Measurements from ENCODE around the gene SYNPO2. TPM values are rescaled to one million over a fixed set of nuclear protein-coding genes. Genes with fewer than 3 reads are reported as not detected.
"Not testable (repeated sequence)": the region's sequence is repeated elsewhere in the genome, so short reads cannot be mapped to it uniquely, and the experiment has no call there.

Gene SYNPO2
- total RNA-seq, 4 donors from 2014 or later, result 1,547 to 3,168 (median 2,047) TPM

GRCh38 chr4:119057417-119057816 is 168.8 kb downstream of the SYNPO2 start:
- Histone ChIP-seq H3K4me1 (peaks cover 0 to 6% (median 0%) of the 10 kb centered on the region in 3 donors), H3K27me3 (no peaks in the 10 kb centered on the region), H3K4me3 (no peak overlapping the region), H3K9me3 (no peaks in the 10 kb centered on the region), H3K27ac (no peak overlapping the region), H3K36me3 (peaks cover 0 to 17% of the 10 kb centered on the region in 2 donors)
- ATAC-seq, result no peak
- TF ChIP-seq CTCF (IDR thresholded peaks at IDR 0.05), result no peak
- TF ChIP-seq POLR2AphosphoS5 (IDR thresholded peaks at IDR 0.05), result no peak
- TF ChIP-seq EP300 (IDR thresholded peaks at IDR 0.05), result no peak
- TF ChIP-seq POLR2A (IDR thresholded peaks at IDR 0.05), result no peak
- WGBS, 2 donors (ENCODE audit: low coverage in 1 of 2), result 100% methylated on average over 1 of the region's 3 CpGs; no CpG with 5 or more reads in 1 of the 2 donors

- TF ChIP-seq POLR2A (IDR thresholded peaks at IDR 0.05), result no peak
- TF ChIP-seq EP300 (IDR thresholded peaks at IDR 0.05), result no peak
- TF ChIP-seq CTCF (IDR thresholded peaks at IDR 0.05), result no peak
- no peak for TF ChIP-seq POLR2AphosphoS5 (IDR thresholded peaks at IDR 0.05)
- no peaks in the 10 kb centered on the region for H3K4me1 ChIP-seq
- peaks cover 0 to 14% of the 10 kb centered on the region in 2 donors for H3K36me3 ChIP-seq
- WGBS, 2 donors (ENCODE audit: low coverage in 1 of 2), result 53% methylated on average over 3 of the region's 3 CpGs
- H3K9me3 ChIP-seq, result no peaks in the 10 kb centered on the region
- no peak for ATAC-seq
- no peak overlapping the region for H3K4me3 ChIP-seq
- no peak overlapping the region for H3K27ac ChIP-seq
- H3K27me3 ChIP-seq, result no peaks in the 10 kb centered on the region
Measured at GRCh38 chr4:119059221-119059620, 170.6 kb downstream of the SYNPO2 start.

- not testable (repeated sequence) for ATAC-seq, H3K27me3 ChIP-seq, H3K36me3 ChIP-seq, H3K27ac ChIP-seq, H3K4me1 ChIP-seq, H3K4me3 ChIP-seq, H3K9me3 ChIP-seq
- WGBS, 2 donors (ENCODE audit: low coverage in 1 of 2), result no CpG with 5 or more reads among the region's 12 CpGs
Measured at GRCh38 chr4:119067125-119067524, 178.5 kb downstream of the SYNPO2 start.

- ATAC-seq, H3K27me3 ChIP-seq, H3K4me1 ChIP-seq, H3K36me3 ChIP-seq, H3K4me3 ChIP-seq, H3K9me3 ChIP-seq: not testable (repeated sequence)
- 80 to 89% methylated on average over 1 to 7 of the region's 17 CpGs for WGBS, 2 donors (ENCODE audit: low coverage in 1 of 2)
- H3K27ac ChIP-seq, result peak overlapping the region in 3 of 4 donors; percentile 10 to 35 (median 13)
Measured at GRCh38 chr4:119067670-119068360, 179.2 kb downstream of the SYNPO2 start.

GRCh38 chr4:119068529-119068962 is 179.9 kb downstream of the SYNPO2 start:
- Histone ChIP-seq H3K27ac (peak overlapping the region in 2 of 4 donors; percentile 13 to 35), H3K36me3 (no peaks in the 10 kb centered on the region), H3K4me3 (no peak overlapping the region), H3K27me3 (no peaks in the 10 kb centered on the region), H3K9me3 (peaks cover 0 to 2% (median 0%) of the 10 kb centered on the region in 3 donors), H3K4me1 (no peaks in the 10 kb centered on the region)
- ATAC-seq, result no peak
- WGBS, 2 donors (ENCODE audit: low coverage in 1 of 2), result 40 to 52% methylated on average over 3 of the region's 3 CpGs
- no peak for TF ChIP-seq POLR2AphosphoS5 (IDR thresholded peaks at IDR 0.05)
- no peak for TF ChIP-seq CTCF (IDR thresholded peaks at IDR 0.05)
- TF ChIP-seq EP300 (IDR thresholded peaks at IDR 0.05), result no peak
- TF ChIP-seq POLR2A (IDR thresholded peaks at IDR 0.05), result no peak

- H3K36me3 ChIP-seq, result no peaks in the 10 kb centered on the region
- H3K27me3 ChIP-seq, result no peaks in the 10 kb centered on the region
- WGBS, 2 donors (ENCODE audit: low coverage in 1 of 2), result 68 to 88% methylated on average over 4 of the region's 4 CpGs
- peaks cover 0 to 5% (median 0%) of the 10 kb centered on the region in 3 donors for H3K9me3 ChIP-seq
- H3K27ac ChIP-seq, result no peak overlapping the region
- TF ChIP-seq CTCF (IDR thresholded peaks at IDR 0.05) (no peak), POLR2A (IDR thresholded peaks at IDR 0.05) (no peak), EP300 (IDR thresholded peaks at IDR 0.05) (no peak), POLR2AphosphoS5 (IDR thresholded peaks at IDR 0.05) (no peak)
- H3K4me3 ChIP-seq, result no peak overlapping the region
- H3K4me1 ChIP-seq, result no peaks in the 10 kb centered on the region
- no peak for ATAC-seq
Measured at GRCh38 chr4:119070301-119070700, 181.6 kb downstream of the SYNPO2 start.
